Measurements from ENCODE around the gene DDX1.

The DDX1 gene

GRCh38 chr2:15645300-15645699 lies 53.6 kb downstream of the DDX1 start:
- no peaks in the 10 kb centered on the region for H3F3A ChIP-seq (ENCODE audit: low read depth)
- no peaks in the 10 kb centered on the region for H3K27me3 ChIP-seq (ENCODE audit: insufficient read depth, low read length, poor library complexity, severe bottlenecking)
- no peak overlapping the region for H3K4me3 ChIP-seq (ENCODE audit: low read length, poor library complexity, severe bottlenecking)
- H3K9me2 ChIP-seq (replicated peaks; ENCODE audit: low read depth, low read length): no peaks in the 10 kb centered on the region
- TF ChIP-seq CTCF (conservative IDR thresholded peaks at IDR 0.05; ENCODE audit: low read length) (no peak), EZH2phosphoT487 (IDR thresholded peaks at IDR 0.05; ENCODE audit: borderline replicate concordance) (no peak)
- H3K4me2 ChIP-seq (ENCODE audit: low read depth, low read length, poor library complexity, severe bottlenecking): no peak overlapping the region
- peaks cover 5% of the 10 kb centered on the region for H3K4me1 ChIP-seq (ENCODE audit: insufficient read depth, low read length, poor library complexity, severe bottlenecking)
- no peak overlapping the region for H3K9ac ChIP-seq (ENCODE audit: low read depth, low read length, poor library complexity, severe bottlenecking)
- no peaks in the 10 kb centered on the region for H3K9me3 ChIP-seq (ENCODE audit: insufficient read depth, low read depth, low read length)
- H3K36me3 ChIP-seq (ENCODE audit: insufficient read depth, low read length): no peaks in the 10 kb centered on the region
- H2AFZ ChIP-seq (ENCODE audit: low read length): no peak overlapping the region
- no peaks in the 10 kb centered on the region for H4K20me1 ChIP-seq (ENCODE audit: insufficient read depth, low read length, poor library complexity, severe bottlenecking)
- no peaks in the 10 kb centered on the region for H3K79me2 ChIP-seq (ENCODE audit: insufficient read depth, low read length)

- Histone ChIP-seq H3K79me2 (ENCODE audit: insufficient read depth, low read length) (no peaks in the 10 kb centered on the region), H3K4me1 (ENCODE audit: insufficient read depth, low read length, poor library complexity, severe bottlenecking) (no peaks in the 10 kb centered on the region), H2AFZ (ENCODE audit: low read length) (no peak overlapping the region), H3K4me3 (ENCODE audit: low read length, poor library complexity, severe bottlenecking) (no peak overlapping the region), H3K9ac (ENCODE audit: low read depth, low read length, poor library complexity, severe bottlenecking) (no peak overlapping the region), H3F3A (ENCODE audit: low read depth) (no peaks in the 10 kb centered on the region), H3K27me3 (ENCODE audit: insufficient read depth, low read length, poor library complexity, severe bottlenecking) (no peaks in the 10 kb centered on the region), H3K9me2 (replicated peaks; ENCODE audit: low read depth, low read length) (no peaks in the 10 kb centered on the region), H4K20me1 (ENCODE audit: insufficient read depth, low read length, poor library complexity, severe bottlenecking) (no peaks in the 10 kb centered on the region), H3K9me3 (ENCODE audit: insufficient read depth, low read depth, low read length) (no peaks in the 10 kb centered on the region), H3K4me2 (ENCODE audit: low read depth, low read length, poor library complexity, severe bottlenecking) (no peak overlapping the region), H3K36me3 (ENCODE audit: insufficient read depth, low read length) (no peaks in the 10 kb centered on the region)
- TF ChIP-seq EZH2phosphoT487 (IDR thresholded peaks at IDR 0.05; ENCODE audit: borderline replicate concordance) (no peak), CTCF (conservative IDR thresholded peaks at IDR 0.05; ENCODE audit: low read length) (no peak)
These were observed 54.2 kb downstream of the DDX1 start for GRCh38 chr2:15645720-15646385.

GRCh38 chr2:15646661-15647060 lies 55.0 kb downstream of the DDX1 start:
- H3K27me3 ChIP-seq (ENCODE audit: insufficient read depth, low read length, poor library complexity, severe bottlenecking): no peaks in the 10 kb centered on the region
- no peak for TF ChIP-seq CTCF (conservative IDR thresholded peaks at IDR 0.05; ENCODE audit: low read length)
- TF ChIP-seq EZH2phosphoT487 (IDR thresholded peaks at IDR 0.05; ENCODE audit: borderline replicate concordance): no peak

More at GRCh38 chr2:15646661-15647060, 55.0 kb downstream of the DDX1 start:
- Histone ChIP-seq H2AFZ (ENCODE audit: low read length) (no peak overlapping the region), H3K4me1 (ENCODE audit: insufficient read depth, low read length, poor library complexity, severe bottlenecking) (no peaks in the 10 kb centered on the region), H3K4me2 (ENCODE audit: low read depth, low read length, poor library complexity, severe bottlenecking) (no peak overlapping the region), H3K9me3 (ENCODE audit: insufficient read depth, low read depth, low read length) (no peaks in the 10 kb centered on the region), H3K4me3 (ENCODE audit: low read length, poor library complexity, severe bottlenecking) (no peak overlapping the region), H4K20me1 (ENCODE audit: insufficient read depth, low read length, poor library complexity, severe bottlenecking) (no peaks in the 10 kb centered on the region), H3K9me2 (replicated peaks; ENCODE audit: low read depth, low read length) (no peaks in the 10 kb centered on the region), H3K79me2 (ENCODE audit: insufficient read depth, low read length) (no peaks in the 10 kb centered on the region), H3K9ac (ENCODE audit: low read depth, low read length, poor library complexity, severe bottlenecking) (no peak overlapping the region), H3F3A (ENCODE audit: low read depth) (no peaks in the 10 kb centered on the region), H3K36me3 (ENCODE audit: insufficient read depth, low read length) (no peaks in the 10 kb centered on the region)

Measured in Loucy (cell line).